ENCODE measurements around the gene PAFAH1B2. TPM values are rescaled to one million over a fixed set of nuclear protein-coding genes. Genes with fewer than 3 reads are reported as not detected.

Gene PAFAH1B2
- total RNA-seq, 1 donor, result 110 TPM

DNA sequence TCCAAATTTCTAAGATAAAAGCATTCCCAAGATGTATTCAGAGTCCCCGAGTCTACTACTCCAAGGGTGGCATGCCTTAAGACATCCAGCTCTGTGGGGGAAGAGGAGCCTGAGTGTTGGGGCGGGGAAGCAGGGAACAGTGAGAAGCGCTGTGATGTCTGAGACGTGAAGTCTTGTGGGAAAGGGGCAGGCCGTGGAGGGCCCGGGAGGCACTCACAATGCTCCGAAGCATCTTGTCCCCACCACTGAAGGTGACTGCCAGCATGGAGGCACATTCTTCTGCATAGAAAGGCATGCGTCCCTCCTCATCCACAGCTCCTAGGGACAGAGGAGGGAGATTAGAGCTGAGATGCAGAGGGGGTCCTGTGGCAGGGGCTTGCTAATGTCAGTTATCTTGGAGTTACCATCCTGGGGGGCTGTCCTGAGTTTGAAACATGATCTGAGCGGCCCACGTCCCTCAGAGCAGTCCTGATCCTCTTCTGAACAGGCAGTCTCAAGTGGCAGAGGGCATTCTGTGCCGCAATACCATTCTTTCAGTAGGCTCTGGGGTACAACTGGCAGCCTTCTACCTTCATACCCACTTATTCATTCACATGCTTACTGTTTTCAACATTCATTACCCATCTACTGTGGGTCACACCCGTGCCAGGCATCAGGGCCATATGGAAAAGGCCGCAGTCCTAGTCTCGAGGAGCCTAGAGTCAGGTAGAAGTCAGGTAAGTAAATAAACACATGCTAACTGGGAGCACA, 79.1 kb downstream of the PAFAH1B2 start:
- Histone ChIP-seq H3K4me3 (ENCODE audit: low read length) (no peak overlapping the region), H3K4me1 (ENCODE audit: insufficient read depth, low read length) (peaks cover 14% of the 10 kb centered on the region), H3K9me3 (ENCODE audit: low read depth, low read length) (no peaks in the 10 kb centered on the region), H3K27me3 (ENCODE audit: insufficient read depth, low read length) (no peaks in the 10 kb centered on the region)

DNA sequence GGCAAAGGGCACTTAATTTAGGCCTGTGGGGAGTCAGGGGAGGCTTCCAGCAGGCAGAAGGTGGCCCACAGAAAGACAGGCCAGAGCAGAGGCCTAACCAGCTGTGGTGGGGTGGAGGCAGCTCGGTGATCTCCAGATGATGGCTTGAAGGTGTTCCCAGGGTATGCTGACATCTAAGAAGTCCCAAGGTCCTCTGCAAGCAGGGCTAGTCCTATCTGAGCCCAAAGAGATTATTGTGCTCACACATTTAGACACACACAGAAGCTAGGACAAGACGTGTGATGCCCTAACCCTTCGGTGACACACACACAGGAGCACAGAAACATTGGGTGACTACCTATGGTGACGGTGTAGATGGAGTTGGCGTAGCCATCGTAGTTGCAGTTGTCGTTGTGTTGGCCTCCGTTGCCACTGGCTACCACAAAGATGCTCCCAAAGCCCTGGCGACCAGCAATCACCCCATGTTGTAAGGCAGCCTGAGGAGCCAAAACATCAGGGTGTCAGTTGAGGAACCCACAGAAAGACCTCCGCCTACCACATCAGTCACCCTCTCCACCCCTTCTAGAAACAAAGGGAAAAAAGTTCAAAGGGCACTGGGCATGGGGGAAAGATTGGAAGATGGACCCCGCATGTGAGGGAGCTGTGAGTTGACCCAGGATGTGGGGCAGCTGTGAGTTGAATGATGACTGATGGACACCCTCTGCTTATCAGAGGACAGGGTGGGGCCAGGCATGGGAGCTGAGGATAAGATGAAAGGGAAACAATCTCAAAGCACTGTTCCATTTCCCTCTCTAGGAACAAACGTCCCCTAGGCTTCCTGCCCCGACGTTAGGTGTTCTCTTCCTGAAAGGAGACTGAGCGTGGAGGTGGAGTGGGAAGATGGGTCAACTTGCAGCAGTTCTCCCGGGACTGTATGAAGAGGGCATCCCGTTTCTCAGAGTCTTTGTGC, 79.9 kb downstream of the PAFAH1B2 start:
- no peaks in the 10 kb centered on the region for H3K27me3 ChIP-seq (ENCODE audit: insufficient read depth, low read length)

GRCh38 chr11:117225553-117226170, 81.6 kb downstream of the PAFAH1B2 start:
- no peaks in the 10 kb centered on the region for H3K27me3 ChIP-seq (ENCODE audit: insufficient read depth, low read length)
- peaks cover 26% of the 10 kb centered on the region for H3K4me1 ChIP-seq (ENCODE audit: insufficient read depth, low read length)
- H3K4me3 ChIP-seq (ENCODE audit: low read length), result no peak overlapping the region
- H3K9me3 ChIP-seq (ENCODE audit: low read depth, low read length), result no peaks in the 10 kb centered on the region

More for the DNA sequence above, 79.9 kb downstream of the PAFAH1B2 start:
- no peaks in the 10 kb centered on the region for H3K9me3 ChIP-seq (ENCODE audit: low read depth, low read length)
- H3K4me3 ChIP-seq (ENCODE audit: low read length), result no peak overlapping the region
- H3K4me1 ChIP-seq (ENCODE audit: insufficient read depth, low read length), result peaks cover 15% of the 10 kb centered on the region

Other genes starting within 250 kb of the PAFAH1B2 start
- 40.0 TPM for gene SIK3, start 45.9 kb upstream of the PAFAH1B2 start, total RNA-seq
- gene SIDT2, start 34.5 kb downstream of the PAFAH1B2 start, total RNA-seq, result 46.6 TPM
- gene TAGLN, start 55.1 kb downstream of the PAFAH1B2 start, total RNA-seq, result 8.6 TPM
- gene PCSK7, start 87.8 kb downstream of the PAFAH1B2 start, total RNA-seq, result 96.1 TPM
- 4.7 TPM for gene RNF214, start 88.4 kb downstream of the PAFAH1B2 start, total RNA-seq
- 0.52 TPM for gene BACE1-AS, start 147.1 kb downstream of the PAFAH1B2 start, total RNA-seq
- gene BACE1, start 172.0 kb downstream of the PAFAH1B2 start, total RNA-seq, result 1.9 TPM
- 13.4 TPM for gene CEP164, start 183.6 kb downstream of the PAFAH1B2 start, total RNA-seq

Data from mononuclear cell (primary cell).